ENCODE results near the gene ING3. TPM values are rescaled to one million over a fixed set of nuclear protein-coding genes. Genes with fewer than 3 reads are reported as not detected.
A peak's percentile ranks its signal among the peaks of the same experiment; 100 is the strongest.

ING3 gene
- total RNA-seq, 1 donor from 2014 or later, result 13.4 TPM

GRCh38 chr7:120988591-120989256 lies 38.1 kb downstream of the ING3 start, which contains the start of gene CPED1:
Gene CPED1, plus strand, starts transcription at chr7:120988711. Its CDS starts 911 bp downstream, at chr7:120989622.
- H3K4me1 ChIP-seq, result peaks cover 60% of the 10 kb centered on the region
- peak; percentile 84 for DNase-seq
- peak within 1 kb of the TSS; percentile 74 for H3K4me3 ChIP-seq
- intact Hi-C loops (cut with micrococcal nuclease), result loop anchor here (2.0 kb wide), 1 partner anchor 92 kb away; no protein-coding TSS in a partner anchor
- TF ChIP-seq CTCF (IDR thresholded peaks at IDR 0.05; ENCODE audit: borderline replicate concordance), result no peak
- no peaks in the 10 kb centered on the region for H3K36me3 ChIP-seq
- no peaks in the 10 kb centered on the region for H3K9me3 ChIP-seq (replicated peaks)
- no peaks in the 10 kb centered on the region for H3K27me3 ChIP-seq (ENCODE audit: low read depth)
- peak within 1 kb of the TSS; percentile 94 for H3K27ac ChIP-seq (replicated peaks)

GRCh38 chr7:120989257-120990220 lies 39.0 kb downstream of the ING3 start:
- H3K4me1 ChIP-seq, result peaks cover 66% of the 10 kb centered on the region
- peak overlapping the region; percentile 94 for H3K27ac ChIP-seq (replicated peaks)
- H3K27me3 ChIP-seq (ENCODE audit: low read depth), result no peaks in the 10 kb centered on the region
- peak; percentile 22 for DNase-seq
- intact Hi-C loops (cut with micrococcal nuclease), result loop anchor here (2.0 kb wide), 1 partner anchor 91 kb away; no protein-coding TSS in a partner anchor
- TF ChIP-seq CTCF (IDR thresholded peaks at IDR 0.05; ENCODE audit: borderline replicate concordance), result no peak
- H3K9me3 ChIP-seq (replicated peaks), result no peaks in the 10 kb centered on the region
- no peaks in the 10 kb centered on the region for H3K36me3 ChIP-seq
- peak overlapping the region; percentile 74 for H3K4me3 ChIP-seq

GRCh38 chr7:120990468-120991118 lies 40.0 kb downstream of the ING3 start:
- Histone ChIP-seq H3K4me3 (peak overlapping the region; percentile 74), H3K9me3 (replicated peaks) (no peaks in the 10 kb centered on the region), H3K4me1 (peaks cover 65% of the 10 kb centered on the region), H3K27me3 (ENCODE audit: low read depth) (no peaks in the 10 kb centered on the region), H3K27ac (replicated peaks) (peak overlapping the region; percentile 94), H3K36me3 (no peaks in the 10 kb centered on the region)
- DNase-seq, result no peak
- TF ChIP-seq CTCF (IDR thresholded peaks at IDR 0.05; ENCODE audit: borderline replicate concordance), result no peak
- intact Hi-C loops (cut with micrococcal nuclease), result no loop called here

GRCh38 chr7:120991161-120991560 lies 40.6 kb downstream of the ING3 start:
- no peak for DNase-seq
- intact Hi-C loops (cut with micrococcal nuclease), result no loop called here
- H3K27me3 ChIP-seq (ENCODE audit: low read depth), result no peaks in the 10 kb centered on the region
- H3K27ac ChIP-seq (replicated peaks), result peak overlapping the region; percentile 94
- TF ChIP-seq CTCF (IDR thresholded peaks at IDR 0.05; ENCODE audit: borderline replicate concordance), result no peak
- no peaks in the 10 kb centered on the region for H3K9me3 ChIP-seq (replicated peaks)
- H3K4me3 ChIP-seq, result peak overlapping the region; percentile 74
- peaks cover 71% of the 10 kb centered on the region for H3K4me1 ChIP-seq
- H3K36me3 ChIP-seq, result no peaks in the 10 kb centered on the region

GRCh38 chr7:120991581-120991980 lies 41.0 kb downstream of the ING3 start:
- TF ChIP-seq CTCF (IDR thresholded peaks at IDR 0.05; ENCODE audit: borderline replicate concordance), result no peak
- H3K36me3 ChIP-seq, result no peaks in the 10 kb centered on the region
- H3K4me1 ChIP-seq, result peaks cover 75% of the 10 kb centered on the region
- H3K9me3 ChIP-seq (replicated peaks), result no peaks in the 10 kb centered on the region
- peak overlapping the region; percentile 74 for H3K4me3 ChIP-seq
- no peaks in the 10 kb centered on the region for H3K27me3 ChIP-seq (ENCODE audit: low read depth)
- DNase-seq, result no peak
- intact Hi-C loops (cut with micrococcal nuclease), result no loop called here
- H3K27ac ChIP-seq (replicated peaks), result peak overlapping the region; percentile 94
